ENCODE data around the gene APOM.

GRCh38 chr6:31663961-31664789 is 8.5 kb downstream of the APOM start:
- TF ChIP-seq, protein P1, sequence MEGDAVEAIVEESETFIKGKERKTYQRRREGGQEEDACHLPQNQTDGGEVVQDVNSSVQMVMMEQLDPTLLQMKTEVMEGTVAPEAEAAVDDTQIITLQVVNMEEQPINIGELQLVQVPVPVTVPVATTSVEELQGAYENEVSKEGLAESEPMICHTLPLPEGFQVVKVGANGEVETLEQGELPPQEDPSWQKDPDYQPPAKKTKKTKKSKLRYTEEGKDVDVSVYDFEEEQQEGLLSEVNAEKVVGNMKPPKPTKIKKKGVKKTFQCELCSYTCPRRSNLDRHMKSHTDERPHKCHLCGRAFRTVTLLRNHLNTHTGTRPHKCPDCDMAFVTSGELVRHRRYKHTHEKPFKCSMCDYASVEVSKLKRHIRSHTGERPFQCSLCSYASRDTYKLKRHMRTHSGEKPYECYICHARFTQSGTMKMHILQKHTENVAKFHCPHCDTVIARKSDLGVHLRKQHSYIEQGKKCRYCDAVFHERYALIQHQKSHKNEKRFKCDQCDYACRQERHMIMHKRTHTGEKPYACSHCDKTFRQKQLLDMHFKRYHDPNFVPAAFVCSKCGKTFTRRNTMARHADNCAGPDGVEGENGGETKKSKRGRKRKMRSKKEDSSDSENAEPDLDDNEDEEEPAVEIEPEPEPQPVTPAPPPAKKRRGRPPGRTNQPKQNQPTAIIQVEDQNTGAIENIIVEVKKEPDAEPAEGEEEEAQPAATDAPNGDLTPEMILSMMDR (IDR thresholded peaks at IDR 0.05; ENCODE audit: low read depth, low read length, missing input control) = no peak
- no peak for TF ChIP-seq TAF1 (conservative IDR thresholded peaks at IDR 0.05)
- peak; percentile 53 to 63 for TF ChIP-seq JUND (IDR thresholded peaks at IDR 0.05)
- TF ChIP-seq, protein P2, sequence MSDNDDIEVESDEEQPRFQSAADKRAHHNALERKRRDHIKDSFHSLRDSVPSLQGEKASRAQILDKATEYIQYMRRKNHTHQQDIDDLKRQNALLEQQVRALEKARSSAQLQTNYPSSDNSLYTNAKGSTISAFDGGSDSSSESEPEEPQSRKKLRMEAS (IDR thresholded peaks at IDR 0.05) = no peak
- no peak for TF ChIP-seq ZBTB33 (IDR thresholded peaks at IDR 0.05)
- TF ChIP-seq GABPA (IDR thresholded peaks at IDR 0.05 in 1 of 2, conservative IDR thresholded peaks at IDR 0.05 in 1 of 2) = no peak
- TF ChIP-seq EGR1 (IDR thresholded peaks at IDR 0.05; ENCODE audit: low read depth in 2 of 2) = no peak
- TF ChIP-seq HNF4A (conservative IDR thresholded peaks at IDR 0.05) = peak; percentile 35 to 52
- TF ChIP-seq RAD21 (IDR thresholded peaks at IDR 0.05) = no peak
- no peak for TF ChIP-seq ATF3 (IDR thresholded peaks at IDR 0.05)
- TF ChIP-seq YY1 (IDR thresholded peaks at IDR 0.05) = no peak
- TF ChIP-seq RXRA (IDR thresholded peaks at IDR 0.05) = peak in 1 of 2 donors; percentile 11
- TF ChIP-seq REST (IDR thresholded peaks at IDR 0.05) = no peak

Measured in liver (tissue), 3 donors.